Measurements from ENCODE around the gene MPV17L2. TPM values are rescaled to one million over a fixed set of nuclear protein-coding genes. Genes with fewer than 3 reads are reported as not detected.

The MPV17L2 gene
- polyA plus RNA-seq, 1 donor from 2014 or later = 17.7 TPM

DNA sequence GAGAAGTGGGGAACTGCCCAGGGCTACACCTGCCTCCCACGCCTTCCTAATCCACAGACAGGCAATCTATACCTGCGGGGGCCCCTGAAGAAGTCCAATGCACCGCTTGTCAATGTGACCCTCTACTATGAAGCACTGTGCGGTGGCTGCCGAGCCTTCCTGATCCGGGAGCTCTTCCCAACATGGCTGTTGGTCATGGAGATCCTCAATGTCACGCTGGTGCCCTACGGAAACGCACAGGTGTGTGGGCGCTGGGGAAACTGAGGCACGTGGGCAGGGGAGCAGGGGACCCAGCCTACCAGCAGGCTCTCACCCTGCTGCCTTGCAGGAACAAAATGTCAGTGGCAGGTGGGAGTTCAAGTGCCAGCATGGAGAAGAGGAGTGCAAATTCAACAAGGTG lies 18.0 kb upstream of the MPV17L2 start:
- H3K4me2 ChIP-seq (ENCODE audit: low read length) = no peak overlapping the region

More for the DNA sequence above, 18.0 kb upstream of the MPV17L2 start:
- Histone ChIP-seq H3K79me2 (replicated peaks; ENCODE audit: insufficient read depth, low read length) (no peaks in the 10 kb centered on the region), H3K27me3 (ENCODE audit: insufficient read depth, low read depth, low read length) (peaks cover 24% of the 10 kb centered on the region), H3K9me2 (ENCODE audit: insufficient read depth, low read length) (no peaks in the 10 kb centered on the region), H3F3A (ENCODE audit: insufficient read depth, low read length, poor library complexity, severe bottlenecking) (no peaks in the 10 kb centered on the region), H3K4me3 (ENCODE audit: low read length) (no peak overlapping the region), H3K36me3 (ENCODE audit: insufficient read depth, low read length) (no peaks in the 10 kb centered on the region), H4K20me1 (ENCODE audit: insufficient read depth) (no peaks in the 10 kb centered on the region), H3K27ac (ENCODE audit: low read length) (no peak overlapping the region), H3K9me3 (ENCODE audit: low read length) (no peaks in the 10 kb centered on the region), H2AFZ (ENCODE audit: low read depth, low read length) (no peak overlapping the region), H3K9ac (ENCODE audit: low read length) (no peak overlapping the region)
- TF ChIP-seq SMC3 (conservative IDR thresholded peaks at IDR 0.05; ENCODE audit: poor library complexity) (no peak), EP300 (conservative IDR thresholded peaks at IDR 0.05; ENCODE audit: poor library complexity, severe bottlenecking) (no peak), RAD21 (conservative IDR thresholded peaks at IDR 0.05) (no peak), CTCF (IDR thresholded peaks at IDR 0.05; ENCODE audit: poor library complexity, severe bottlenecking) (no peak), REST (IDR thresholded peaks at IDR 0.05; ENCODE audit: borderline replicate concordance) (no peak), EZH2 (IDR thresholded peaks at IDR 0.05; ENCODE audit: borderline replicate concordance, insufficient read depth, low read length, poor library complexity, severe bottlenecking) (no peak), MXI1 (conservative IDR thresholded peaks at IDR 0.05; ENCODE audit: poor library complexity, severe bottlenecking) (no peak), POLR2AphosphoS5 (IDR thresholded peaks at IDR 0.05) (no peak), TAF1 (IDR thresholded peaks at IDR 0.05; ENCODE audit: low read depth) (no peak)
